HG03064 (cell line): ENCODE measurements around the gene HYOU1.
"Not testable (repeated sequence)": the region's sequence is repeated elsewhere in the genome, so short reads cannot be mapped to it uniquely, and the experiment has no call there.

ENCODE experiments used
- ATAC-seq: cut with Tn5 transposase; IDR thresholded peaks from one replicate; pipeline ENCODE4 v1.9.1; 2021; ENCODE audit warnings: low read depth; ENCODE audit not compliant: unreplicated experiment

HYOU1 gene

GRCh38 chr11:119046489-119046888 is 10.5 kb downstream of the HYOU1 start:
- ATAC-seq, result no peak

- no peak for ATAC-seq
These were observed 12.3 kb downstream of the HYOU1 start for GRCh38 chr11:119044708-119045107.

GRCh38 chr11:119042927-119043326 is 14.1 kb downstream of the HYOU1 start:
- ATAC-seq, result no peak

GRCh38 chr11:119041821-119042514 is 15.0 kb downstream of the HYOU1 start:
- no peak for ATAC-seq

- not testable (repeated sequence) for ATAC-seq
These were observed 17.5 kb downstream of the HYOU1 start for GRCh38 chr11:119039471-119039870.

- no peak for ATAC-seq
These were observed 18.1 kb downstream of the HYOU1 start for GRCh38 chr11:119038884-119039283.

- ATAC-seq, result no peak
These were observed 22.2 kb downstream of the HYOU1 start for GRCh38 chr11:119034813-119035212.

- not testable (repeated sequence) for ATAC-seq
These were observed 23.6 kb downstream of the HYOU1 start for GRCh38 chr11:119033421-119033820.

- ATAC-seq, result no peak
These were observed 25.1 kb downstream of the HYOU1 start for GRCh38 chr11:119031912-119032280.

- peak; percentile 79 for ATAC-seq
These were observed 26.5 kb downstream of the HYOU1 start, which contains the start of gene SLC37A4 for GRCh38 chr11:119030329-119031047. TSS of gene SLC37A4 (minus strand) at chr11:119030877.

- peak; percentile 16 for ATAC-seq
These were observed 27.0 kb downstream of the HYOU1 start for GRCh38 chr11:119030029-119030328.

GRCh38 chr11:119029340-119030028 is 27.5 kb downstream of the HYOU1 start:
- no peak for ATAC-seq

GRCh38 chr11:119029069-119029339 is 28.0 kb downstream of the HYOU1 start:
- ATAC-seq, result no peak

GRCh38 chr11:119028346-119029068 is 28.5 kb downstream of the HYOU1 start:
- no peak for ATAC-seq

GRCh38 chr11:119027561-119028345 is 29.3 kb downstream of the HYOU1 start:
- no peak for ATAC-seq

- no peak for ATAC-seq
These were observed 30.0 kb downstream of the HYOU1 start for GRCh38 chr11:119026970-119027369.

- ATAC-seq, result no peak
These were observed 30.8 kb downstream of the HYOU1 start for GRCh38 chr11:119025978-119026766.

GRCh38 chr11:119025541-119025940 is 31.5 kb downstream of the HYOU1 start:
- ATAC-seq, result no peak

GRCh38 chr11:119025099-119025473 is 31.9 kb downstream of the HYOU1 start:
- ATAC-seq, result no peak
